Tibial artery (tissue), 4 donors: ENCODE data around the gene CACNA1D.

ENCODE experiments used
- DNase-seq, 2 donors: peaks; one replicate each; pipeline ENCODE4 v3.0.0-alpha.2; 2019
- H3K27ac ChIP-seq, 2 donors: fragments of 200-600 bp; sonication (generic) in 1 of 2; 1 replicate in 1 of 2; 2 replicates in 1 of 2; pipeline ENCODE4 v1.5.1; 2018 to 2019; ENCODE audit warnings: mild to moderate bottlenecking in 1 of 2
- H3K27me3 ChIP-seq, 2 donors: fragments of 200-600 bp; sonication (generic) in 1 of 2; one replicate each; pipeline versions ENCODE4 v1.5.1 to v1.6.0; 2016 to 2019
- H3K36me3 ChIP-seq, 3 donors: fragments of 200-600 bp; sonication (generic) in 2 of 3; one replicate each; pipeline ENCODE4 v1.5.1; 2016 to 2019; ENCODE audit warnings: mild to moderate bottlenecking in 2 of 3
- H3K4me1 ChIP-seq, 4 donors: fragments of 200-600 bp; sonication (generic) in 2 of 4; 1 replicate in 3 of 4; 2 replicates in 1 of 4; pipeline ENCODE4 v1.5.1; 2016 to 2019
- H3K4me3 ChIP-seq, 2 donors: fragments of 200-600 bp; sonication (generic) in 1 of 2; 1 replicate in 1 of 2; 2 replicates in 1 of 2; pipeline ENCODE4 v1.5.1; 2018 to 2019; ENCODE audit warnings: mild to moderate bottlenecking in 2 of 2
- H3K9me3 ChIP-seq, 3 donors: fragments of 200-600 bp; sonication (generic) in 1 of 3; one replicate each; pipeline ENCODE4 v1.5.1; 2016 to 2019
- intact Hi-C: fragments of 100-400 bp; cut with DNase I; formaldehyde crosslinking; loops from one replicate; pipeline ENCODE4 v1.15.0; 2023; ENCODE audit warnings: low total_unique reads
- TF ChIP-seq, protein P1 (sequence below), 2 experiments: fragments of 200-600 bp in 1 of 2; fragments of 450-650 bp in 1 of 2; IDR thresholded peaks; one replicate each; pipeline ENCODE4 v1.5.1; 2017 to 2019; ENCODE audit warnings: antibody characterized with exemption in 2 of 2, mild to moderate bottlenecking in 1 of 2, moderate library complexity in 1 of 2

Gene CACNA1D

DNA sequence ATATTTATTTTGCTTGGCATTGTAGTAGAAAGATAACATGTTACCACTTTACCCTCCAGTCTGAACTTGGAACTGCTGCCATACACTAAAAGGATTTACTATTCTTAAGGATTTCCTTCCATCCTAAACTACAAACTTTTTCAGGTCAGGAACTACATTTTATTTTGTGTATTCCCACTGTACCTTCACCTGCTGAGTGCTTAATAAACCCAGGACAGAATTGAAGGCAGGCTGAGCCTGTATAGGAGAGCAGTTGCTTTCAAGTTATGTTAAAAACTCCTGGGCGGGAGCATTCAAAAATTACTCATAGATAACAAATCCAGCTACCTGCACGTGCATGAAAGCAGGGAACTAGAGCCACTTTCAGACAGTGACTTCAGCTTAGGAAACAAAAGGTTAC, 58.3 kb downstream of the CACNA1D start:
- Histone ChIP-seq H3K27me3 (no peaks in the 10 kb centered on the region), H3K27ac (no peak overlapping the region), H3K36me3 (no peaks in the 10 kb centered on the region), H3K4me3 (no peak overlapping the region), H3K9me3 (no peaks in the 10 kb centered on the region), H3K4me1 (no peaks in the 10 kb centered on the region)
- no peak for DNase-seq
- TF ChIP-seq, protein P1, sequence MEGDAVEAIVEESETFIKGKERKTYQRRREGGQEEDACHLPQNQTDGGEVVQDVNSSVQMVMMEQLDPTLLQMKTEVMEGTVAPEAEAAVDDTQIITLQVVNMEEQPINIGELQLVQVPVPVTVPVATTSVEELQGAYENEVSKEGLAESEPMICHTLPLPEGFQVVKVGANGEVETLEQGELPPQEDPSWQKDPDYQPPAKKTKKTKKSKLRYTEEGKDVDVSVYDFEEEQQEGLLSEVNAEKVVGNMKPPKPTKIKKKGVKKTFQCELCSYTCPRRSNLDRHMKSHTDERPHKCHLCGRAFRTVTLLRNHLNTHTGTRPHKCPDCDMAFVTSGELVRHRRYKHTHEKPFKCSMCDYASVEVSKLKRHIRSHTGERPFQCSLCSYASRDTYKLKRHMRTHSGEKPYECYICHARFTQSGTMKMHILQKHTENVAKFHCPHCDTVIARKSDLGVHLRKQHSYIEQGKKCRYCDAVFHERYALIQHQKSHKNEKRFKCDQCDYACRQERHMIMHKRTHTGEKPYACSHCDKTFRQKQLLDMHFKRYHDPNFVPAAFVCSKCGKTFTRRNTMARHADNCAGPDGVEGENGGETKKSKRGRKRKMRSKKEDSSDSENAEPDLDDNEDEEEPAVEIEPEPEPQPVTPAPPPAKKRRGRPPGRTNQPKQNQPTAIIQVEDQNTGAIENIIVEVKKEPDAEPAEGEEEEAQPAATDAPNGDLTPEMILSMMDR (IDR thresholded peaks at IDR 0.05): no peak
- intact Hi-C loops: no loop called here

DNA sequence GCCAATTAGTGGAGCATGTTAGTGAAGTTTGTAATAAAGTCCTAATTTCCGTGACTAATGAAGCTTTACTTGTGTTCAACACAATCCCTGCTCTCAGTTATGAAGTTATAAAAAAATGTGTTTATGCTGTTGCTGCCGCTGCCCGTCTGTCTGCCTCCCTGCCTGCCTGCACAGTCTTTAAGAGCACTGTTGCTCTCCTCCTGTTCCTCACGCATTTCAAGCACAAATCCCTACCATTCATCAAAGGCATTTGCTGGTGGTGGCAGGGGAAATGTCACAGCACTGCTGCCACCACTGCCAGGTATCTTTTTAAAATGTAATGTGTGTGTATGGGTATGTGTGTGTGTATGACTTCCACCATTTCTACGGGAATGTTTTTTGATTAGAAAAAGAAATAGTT, 58.8 kb downstream of the CACNA1D start:
- TF ChIP-seq, protein P1 (IDR thresholded peaks at IDR 0.05): no peak
- no peak overlapping the region for H3K27ac ChIP-seq

DNA sequence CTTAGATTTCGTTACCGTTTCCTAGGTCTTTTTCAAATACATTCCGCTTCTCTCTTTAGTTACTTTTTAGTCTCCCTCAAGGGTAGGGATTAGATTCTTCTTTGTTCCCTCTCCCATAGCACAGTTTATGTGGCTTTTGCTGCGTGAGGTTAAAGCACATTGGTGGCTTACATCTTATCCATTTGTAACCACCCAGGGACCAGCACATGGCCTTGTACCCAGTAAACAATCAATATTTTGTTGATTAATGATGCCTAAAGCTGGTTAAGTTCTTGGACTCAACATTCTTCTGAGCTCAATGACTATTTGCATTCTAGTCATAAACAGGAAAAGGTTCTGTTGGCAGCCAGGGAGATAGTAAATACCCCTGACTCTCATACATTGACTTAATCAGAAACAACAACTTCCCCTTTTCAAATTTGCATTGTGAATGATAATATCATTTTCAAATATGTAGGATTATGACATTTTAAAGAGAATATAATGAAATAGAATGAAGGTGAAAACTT, 60.2 kb downstream of the CACNA1D start:
- no peak overlapping the region for H3K4me3 ChIP-seq
- intact Hi-C loops: no loop called here
- no peak overlapping the region for H3K27ac ChIP-seq
- no peaks in the 10 kb centered on the region for H3K36me3 ChIP-seq
- H3K9me3 ChIP-seq: peaks cover 0 to 6% (median 0%) of the 10 kb centered on the region in 3 donors
- DNase-seq: no peak
- TF ChIP-seq, protein P1 (IDR thresholded peaks at IDR 0.05): no peak
- no peaks in the 10 kb centered on the region for H3K4me1 ChIP-seq
- H3K27me3 ChIP-seq: no peaks in the 10 kb centered on the region

More for the DNA sequence above, 58.8 kb downstream of the CACNA1D start:
- Histone ChIP-seq H3K36me3 (no peaks in the 10 kb centered on the region), H3K9me3 (no peaks in the 10 kb centered on the region), H3K27me3 (no peaks in the 10 kb centered on the region), H3K4me1 (no peaks in the 10 kb centered on the region), H3K4me3 (no peak overlapping the region)
- no peak for DNase-seq
- intact Hi-C loops: no loop called here

DNA sequence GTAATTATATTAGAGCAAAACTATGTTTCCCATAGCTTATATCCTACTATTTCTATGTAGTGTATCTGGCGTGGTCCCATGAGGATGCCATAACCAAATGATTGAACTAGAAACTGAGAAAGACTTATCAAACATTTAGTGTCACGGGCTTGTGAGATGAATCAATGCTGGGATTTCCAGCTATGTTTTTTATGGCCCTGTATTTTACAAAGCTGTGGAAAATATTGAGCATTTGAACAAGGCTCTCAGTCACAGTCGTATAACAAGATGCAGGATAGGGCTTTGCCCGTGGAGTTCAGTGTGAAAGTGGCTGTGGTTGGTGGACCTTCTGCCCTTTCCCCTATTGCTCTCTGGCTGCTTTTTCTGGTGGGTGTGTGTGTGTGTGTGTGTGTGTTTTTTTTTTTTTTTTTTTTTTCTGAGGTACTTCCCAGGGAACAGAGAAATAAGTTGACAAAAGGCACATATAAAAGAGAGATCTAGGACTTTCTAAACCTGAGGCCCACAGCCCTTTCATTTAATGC, 60.7 kb downstream of the CACNA1D start:
- no peaks in the 10 kb centered on the region for H3K27me3 ChIP-seq
- no peaks in the 10 kb centered on the region for H3K36me3 ChIP-seq
- no peak overlapping the region for H3K4me3 ChIP-seq
- H3K27ac ChIP-seq: no peak overlapping the region
- TF ChIP-seq, protein P1 (IDR thresholded peaks at IDR 0.05): no peak
- no peaks in the 10 kb centered on the region for H3K4me1 ChIP-seq
- no peak for DNase-seq
- H3K9me3 ChIP-seq: peaks cover 0 to 8% (median 0%) of the 10 kb centered on the region in 3 donors
- intact Hi-C loops: no loop called here

DNA sequence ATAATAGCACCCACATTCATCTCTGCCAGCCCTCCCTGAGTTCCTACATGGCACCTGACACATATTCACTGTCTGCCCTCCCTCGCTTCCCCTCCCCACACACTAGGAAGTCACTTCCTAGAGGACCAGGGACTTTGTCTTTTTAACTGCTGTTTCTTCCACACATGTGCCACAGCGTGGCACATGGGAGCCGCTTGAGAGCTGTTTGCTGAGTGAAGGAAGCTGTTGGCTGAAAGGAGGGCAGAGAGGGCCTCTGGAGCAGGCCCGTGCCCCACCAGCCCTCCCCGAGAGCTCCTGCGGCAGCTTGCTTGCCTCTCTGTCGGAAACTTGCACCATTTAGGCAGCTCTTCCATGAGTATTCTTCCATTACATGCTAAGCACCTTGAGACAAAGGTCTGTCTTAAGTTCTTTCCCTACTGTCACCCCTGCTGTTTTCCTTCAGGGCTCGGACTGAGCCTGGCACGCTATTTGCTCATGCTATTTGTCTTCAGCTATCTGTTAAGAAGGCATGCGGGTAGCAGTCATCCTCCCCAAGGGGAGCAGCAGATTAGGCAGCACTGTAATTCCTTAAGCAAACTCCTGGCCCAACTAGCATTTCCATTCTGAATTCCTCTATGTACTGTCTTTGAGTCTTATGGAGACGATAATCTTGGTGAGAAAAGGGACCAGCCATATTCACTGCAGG, 72.2 kb downstream of the CACNA1D start:
- no peak for DNase-seq
- H3K9me3 ChIP-seq: no peaks in the 10 kb centered on the region
- no peaks in the 10 kb centered on the region for H3K36me3 ChIP-seq
- no peaks in the 10 kb centered on the region for H3K4me1 ChIP-seq
- TF ChIP-seq, protein P1 (IDR thresholded peaks at IDR 0.05): no peak
- no peak overlapping the region for H3K4me3 ChIP-seq
- no peak overlapping the region for H3K27ac ChIP-seq
- no peaks in the 10 kb centered on the region for H3K27me3 ChIP-seq
- intact Hi-C loops: no loop called here
